Measurements from ENCODE around the gene ST8SIA5.

ST8SIA5 gene

GRCh38 chr18:46716336-46716735 lies 40.5 kb downstream of the ST8SIA5 start:
- Histone ChIP-seq H3K4me3 (replicated peaks; ENCODE audit: insufficient read depth, low read length) (no peak overlapping the region), H3K27me3 (ENCODE audit: insufficient read depth, poor library complexity, severe bottlenecking) (peaks cover 17% of the 10 kb centered on the region), H3K27ac (replicated peaks) (no peak overlapping the region)
- no peak for TF ChIP-seq CTCF (IDR thresholded peaks at IDR 0.05; ENCODE audit: insufficient read depth, low read length)
- no peak for TF ChIP-seq POLR2AphosphoS5 (IDR thresholded peaks at IDR 0.05; ENCODE audit: low read depth)
- TF ChIP-seq SPI1 (IDR thresholded peaks at IDR 0.05; ENCODE audit: borderline replicate concordance, low read depth): no peak
- TF ChIP-seq GABPA (IDR thresholded peaks at IDR 0.05; ENCODE audit: low read depth): no peak
- no peak for TF ChIP-seq REST (IDR thresholded peaks at IDR 0.05; ENCODE audit: insufficient replicate concordance, low read depth)
- DNase-seq (ENCODE audit: low read depth in 1 of 2, low spot score in 1 of 2): no peak

- Histone ChIP-seq H3K27ac (replicated peaks) (no peak overlapping the region), H3K27me3 (ENCODE audit: insufficient read depth, poor library complexity, severe bottlenecking) (peaks cover 23% of the 10 kb centered on the region), H3K4me3 (replicated peaks; ENCODE audit: insufficient read depth, low read length) (no peak overlapping the region)
- TF ChIP-seq CTCF (IDR thresholded peaks at IDR 0.05; ENCODE audit: insufficient read depth, low read length) (no peak), POLR2AphosphoS5 (IDR thresholded peaks at IDR 0.05; ENCODE audit: low read depth) (no peak), REST (IDR thresholded peaks at IDR 0.05; ENCODE audit: insufficient replicate concordance, low read depth) (no peak), SPI1 (IDR thresholded peaks at IDR 0.05; ENCODE audit: borderline replicate concordance, low read depth) (no peak), GABPA (IDR thresholded peaks at IDR 0.05; ENCODE audit: low read depth) (no peak)
- no peak for DNase-seq (ENCODE audit: low read depth in 1 of 2, low spot score in 1 of 2)
These were observed 41.8 kb downstream of the ST8SIA5 start for GRCh38 chr18:46715062-46715461.

DNA sequence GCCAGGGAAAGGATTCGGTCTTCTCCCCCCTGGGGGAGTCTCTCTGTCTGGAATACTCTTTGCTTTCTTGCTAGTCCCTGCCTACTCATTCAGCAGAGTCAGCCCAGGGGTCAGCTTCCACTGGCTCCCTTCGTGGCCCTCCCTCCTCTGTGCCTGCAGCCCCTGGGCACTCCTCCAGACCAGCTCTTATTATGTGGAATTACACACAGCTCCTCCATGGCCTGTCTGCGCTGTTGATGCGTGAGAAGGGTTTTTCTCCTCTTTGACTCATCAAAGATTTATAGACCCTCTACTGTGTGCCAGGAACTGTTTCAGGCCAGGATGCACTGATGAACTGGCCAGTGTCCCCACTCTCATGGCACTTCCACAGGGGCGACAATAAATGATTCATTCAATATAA lies 44.4 kb downstream of the ST8SIA5 start:
- Histone ChIP-seq H3K4me3 (replicated peaks; ENCODE audit: insufficient read depth, low read length) (no peak overlapping the region), H3K27me3 (ENCODE audit: insufficient read depth, poor library complexity, severe bottlenecking) (peaks cover 23% of the 10 kb centered on the region), H3K27ac (replicated peaks) (no peak overlapping the region)
- TF ChIP-seq SPI1 (IDR thresholded peaks at IDR 0.05; ENCODE audit: borderline replicate concordance, low read depth) (no peak), GABPA (IDR thresholded peaks at IDR 0.05; ENCODE audit: low read depth) (no peak), CTCF (IDR thresholded peaks at IDR 0.05; ENCODE audit: insufficient read depth, low read length) (no peak), REST (IDR thresholded peaks at IDR 0.05; ENCODE audit: insufficient replicate concordance, low read depth) (no peak), POLR2AphosphoS5 (IDR thresholded peaks at IDR 0.05; ENCODE audit: low read depth) (no peak)
- DNase-seq (ENCODE audit: low read depth in 1 of 2, low spot score in 1 of 2): no peak

Measured in HL-60 (cell line).